ENCODE results near the gene SARDH. TPM values are rescaled to one million over a fixed set of nuclear protein-coding genes. Genes with fewer than 3 reads are reported as not detected.

SARDH gene
- total and polyA plus RNA-seq, 8 donors: 8.9 to 43.3 (median 20.5) TPM

GRCh38 chr9:133632806-133633680 is 105.1 kb downstream of the SARDH start:
- no peak for FAIRE-seq
- no peak for ATAC-seq
- no peak overlapping the region for H3K27ac ChIP-seq
- intact Hi-C loops (cut with DNase I): no loop called here
- no peaks in the 10 kb centered on the region for H3K9me3 ChIP-seq
- H3K36me3 ChIP-seq: no peaks in the 10 kb centered on the region
- WGBS, 2 donors: 40 to 48% methylated on average over 26 to 27 of the region's 27 CpGs
- no peaks in the 10 kb centered on the region for H3K4me1 ChIP-seq
- H3K27me3 ChIP-seq: no peaks in the 10 kb centered on the region
- DNase-seq: peak in 1 of 6 donors; percentile 33
- TF ChIP-seq CTCF (IDR thresholded peaks at IDR 0.05): no peak
- no peak overlapping the region for H3K4me3 ChIP-seq

- DNase-seq (peak in 1 of 6 donors; percentile 26), FAIRE-seq (no peak), ATAC-seq (no peak)
- no peaks in the 10 kb centered on the region for H3K27me3 ChIP-seq
- TF ChIP-seq CTCF (IDR thresholded peaks at IDR 0.05): no peak
- WGBS, 2 donors: 83 to 90% methylated on average over 12 of the region's 12 CpGs
- H3K4me1 ChIP-seq: no peaks in the 10 kb centered on the region
- no peak overlapping the region for H3K4me3 ChIP-seq
- intact Hi-C loops (cut with DNase I): no loop called here
- H3K9me3 ChIP-seq: no peaks in the 10 kb centered on the region
- H3K27ac ChIP-seq: no peak overlapping the region
- H3K36me3 ChIP-seq: no peaks in the 10 kb centered on the region
Observed at GRCh38 chr9:133631111-133631510, 107.0 kb downstream of the SARDH start.

- DNase-seq: peak in 1 of 6 donors; percentile 61
- 77 to 82% methylated on average over 23 of the region's 23 CpGs for WGBS, 2 donors
- intact Hi-C loops (cut with DNase I): no loop called here
- H3K27me3 ChIP-seq: no peaks in the 10 kb centered on the region
- no peak for ATAC-seq
- H3K4me3 ChIP-seq: no peak overlapping the region
- FAIRE-seq: no peak
- no peak overlapping the region for H3K27ac ChIP-seq
- no peak for TF ChIP-seq CTCF (IDR thresholded peaks at IDR 0.05)
- H3K4me1 ChIP-seq: no peaks in the 10 kb centered on the region
- H3K9me3 ChIP-seq: no peaks in the 10 kb centered on the region
- no peaks in the 10 kb centered on the region for H3K36me3 ChIP-seq
Observed at GRCh38 chr9:133629221-133630110, 108.7 kb downstream of the SARDH start.

- TF ChIP-seq CTCF (IDR thresholded peaks at IDR 0.05): no peak
- Histone ChIP-seq H3K36me3 (no peaks in the 10 kb centered on the region), H3K4me3 (no peak overlapping the region), H3K9me3 (no peaks in the 10 kb centered on the region), H3K27me3 (no peaks in the 10 kb centered on the region), H3K27ac (no peak overlapping the region), H3K4me1 (no peaks in the 10 kb centered on the region)
- DNase-seq (no peak), FAIRE-seq (no peak), ATAC-seq (no peak)
- 65 to 69% methylated on average over 8 of the region's 8 CpGs for WGBS, 2 donors
- intact Hi-C loops (cut with DNase I): no loop called here
Observed at GRCh38 chr9:133628766-133629165, 109.4 kb downstream of the SARDH start.

Data from pancreas (tissue), 10 donors.